Testis (tissue), 3 donors: ENCODE data around the gene ANO6. TPM values are rescaled to one million over a fixed set of nuclear protein-coding genes. Genes with fewer than 3 reads are reported as not detected.

Source experiments
- DNase-seq: peaks from one replicate; pipeline ENCODE4 v3.0.0-alpha.2; 2019
- H3K27ac ChIP-seq, 2 donors: fragments of 200-600 bp; sonication (generic); one replicate each; pipeline ENCODE4 v1.5.1; 2019
- H3K27me3 ChIP-seq: fragments of 200-600 bp; sonication (generic); one replicate; pipeline ENCODE4 v1.5.1; 2019
- H3K36me3 ChIP-seq: fragments of 200-600 bp; sonication (generic); one replicate; pipeline ENCODE4 v1.5.1; 2017; ENCODE audit warnings: low read depth; ENCODE audit errors: missing control alignments
- H3K4me1 ChIP-seq: fragments of 200-600 bp; sonication (generic); one replicate; pipeline ENCODE4 v1.5.1; 2019
- H3K4me3 ChIP-seq, 2 donors: fragments of 200-600 bp; sonication (generic); one replicate each; pipeline ENCODE4 v1.5.1; 2017 to 2019
- H3K9me3 ChIP-seq: fragments of 200-600 bp; sonication (generic); one replicate; pipeline ENCODE4 v1.5.1; 2017
- CTCF ChIP-seq, 3 experiments: fragments of 450-650 bp in 2 of 3; fragments of 200-600 bp in 1 of 3; sonication (generic) in 1 of 3; IDR thresholded peaks; one replicate each; pipeline ENCODE4 v1.5.1; 2016 to 2019; ENCODE audit warnings: antibody characterized with exemption in 3 of 3, mild to moderate bottlenecking in 2 of 3, moderate library complexity in 1 of 3
- POLR2A ChIP-seq: fragments of 450-650 bp; IDR thresholded peaks from one replicate; pipeline ENCODE4 v1.6.1; 2017; ENCODE audit warnings: antibody characterized with exemption, mild to moderate bottlenecking, moderate library complexity
- WGBS, 2 donors: methylation state at CpG; one replicate each; pipeline ENCODE4 v1.1.5; 2018; 5-methylcytosine and 5-hydroxymethylcytosine counted together
- intact Hi-C: fragments of 100-400 bp; cut with DNase I; formaldehyde crosslinking; loops from one replicate; pipeline ENCODE4 v1.15.1; 2023; ENCODE audit warnings: low total_unique reads
- polyA plus RNA-seq: library from polyadenylated mRNA; stranded (reverse); fragments of 350-450 nt; fragmentation: Illumina TruSeq; extraction: RNeasy Lipid Tissue Mini Kit (QIAGEN cat#74804); gene quantifications from one replicate; pipeline ENCODE4 v1.2.3, GENCODE V29; 2014; ENCODE audit warnings: low read depth, low replicate concordance; ENCODE audit not compliant: insufficient read depth
- total RNA-seq, 2 donors: library from RNA; depleted of rRNA; stranded (reverse); fragments of >200 nt; gene quantifications; one replicate each; pipeline ENCODE4 v1.2.3, GENCODE V29; 2016

ANO6 gene
- total and polyA plus RNA-seq, 3 donors from 2014 or later, result 33.1 to 75.7 (median 58.0) TPM

GRCh38 chr12:45406988-45407850, 191.3 kb downstream of the ANO6 start:
- no peaks in the 10 kb centered on the region for H3K27me3 ChIP-seq
- H3K4me1 ChIP-seq, result peaks cover 8% of the 10 kb centered on the region
- H3K27ac ChIP-seq, result no peak overlapping the region
- intact Hi-C loops, result no loop called here
- H3K9me3 ChIP-seq, result no peaks in the 10 kb centered on the region
- H3K36me3 ChIP-seq, result no peaks in the 10 kb centered on the region
- no peak overlapping the region for H3K4me3 ChIP-seq
- TF ChIP-seq CTCF (IDR thresholded peaks at IDR 0.05) (no peak), POLR2A (no peak)
- WGBS, 2 donors, result 84 to 86% methylated on average over 10 of the region's 10 CpGs
- DNase-seq, result no peak

- Histone ChIP-seq H3K36me3 (no peaks in the 10 kb centered on the region), H3K4me3 (no peak overlapping the region), H3K4me1 (peaks cover 8% of the 10 kb centered on the region), H3K27ac (no peak overlapping the region), H3K27me3 (no peaks in the 10 kb centered on the region), H3K9me3 (no peaks in the 10 kb centered on the region)
- intact Hi-C loops, result no loop called here
- WGBS, 2 donors, result 72 to 75% methylated on average over 10 of the region's 10 CpGs
- no peak for DNase-seq
- TF ChIP-seq POLR2A (no peak), CTCF (IDR thresholded peaks at IDR 0.05) (no peak)
Observed at GRCh38 chr12:45407981-45408728, 192.3 kb downstream of the ANO6 start.

GRCh38 chr12:45408729-45409114, 192.8 kb downstream of the ANO6 start:
- Histone ChIP-seq H3K4me3 (no peak overlapping the region), H3K9me3 (no peaks in the 10 kb centered on the region), H3K27ac (no peak overlapping the region), H3K4me1 (peaks cover 8% of the 10 kb centered on the region), H3K27me3 (no peaks in the 10 kb centered on the region), H3K36me3 (no peaks in the 10 kb centered on the region)
- TF ChIP-seq POLR2A (no peak), CTCF (IDR thresholded peaks at IDR 0.05) (no peak)
- no peak for DNase-seq
- intact Hi-C loops, result no loop called here
- 75 to 88% methylated on average over 2 of the region's 2 CpGs for WGBS, 2 donors

GRCh38 chr12:45409966-45410365, 194.1 kb downstream of the ANO6 start:
- no peaks in the 10 kb centered on the region for H3K27me3 ChIP-seq
- DNase-seq, result no peak
- WGBS, 2 donors, result 69 to 77% methylated on average over 7 of the region's 7 CpGs
- no peaks in the 10 kb centered on the region for H3K9me3 ChIP-seq
- H3K27ac ChIP-seq, result no peak overlapping the region
- peaks cover 8% of the 10 kb centered on the region for H3K4me1 ChIP-seq
- intact Hi-C loops, result no loop called here
- TF ChIP-seq POLR2A (no peak), CTCF (IDR thresholded peaks at IDR 0.05) (no peak)
- H3K36me3 ChIP-seq, result no peaks in the 10 kb centered on the region
- H3K4me3 ChIP-seq, result no peak overlapping the region
